ENCODE measurements around the gene LAMA2. TPM values are rescaled to one million over a fixed set of nuclear protein-coding genes. Genes with fewer than 3 reads are reported as not detected.

Gene LAMA2
- total and polyA plus RNA-seq, 2 of the 8 experiments (the other 6 are each of a cell fraction or from before 2014, with no cell fraction given), result 1.3 to 3.8 TPM

- no peak for TF ChIP-seq CHD7 (IDR thresholded peaks at IDR 0.05; ENCODE audit: insufficient replicate concordance, low read length)
- TF ChIP-seq NRF1 (IDR thresholded peaks at IDR 0.05; ENCODE audit: low read depth, low read length), result no peak
- TF ChIP-seq JUND (IDR thresholded peaks at IDR 0.05; ENCODE audit: low read length), result no peak
- no peak for TF ChIP-seq FOSL1 (IDR thresholded peaks at IDR 0.05; ENCODE audit: insufficient read depth, low read depth, low read length)
- no peak for TF ChIP-seq SRF (IDR thresholded peaks at IDR 0.05; ENCODE audit: low read depth, low read length)
- TF ChIP-seq POU5F1 (IDR thresholded peaks at IDR 0.05; ENCODE audit: low read depth, low read length), result no peak
Observed at GRCh38 chr6:129551486-129551885, 668.5 kb downstream of the LAMA2 start (continued).
